ENCODE data around the gene SLC39A11. TPM values are rescaled to one million over a fixed set of nuclear protein-coding genes. Genes with fewer than 3 reads are reported as not detected.

Gene SLC39A11
- total RNA-seq, 1 donor from 2014 or later: 16.3 TPM

- peaks cover 2% of the 10 kb centered on the region for H3K9me3 Mint-ChIP-seq (ENCODE audit: unreplicated experiment)
- peaks cover 19% of the 10 kb centered on the region for H3K4me1 Mint-ChIP-seq (ENCODE audit: low read depth, unreplicated experiment)
- TF ChIP-seq CTCF (IDR thresholded peaks at IDR 0.05; ENCODE audit: partially characterized antibody, unreplicated experiment): no peak
- DNase-seq: no peak
- H3K36me3 Mint-ChIP-seq (ENCODE audit: unreplicated experiment): peaks cover 4% of the 10 kb centered on the region
- peaks cover 6% of the 10 kb centered on the region for H3K27me3 Mint-ChIP-seq (ENCODE audit: unreplicated experiment)
- H3K4me3 Mint-ChIP-seq (ENCODE audit: unreplicated experiment): no peak overlapping the region
- H3K27ac Mint-ChIP-seq (ENCODE audit: unreplicated experiment): no peak overlapping the region
These were observed 233.5 kb downstream of the SLC39A11 start for GRCh38 chr17:72858826-72859495.

GRCh38 chr17:72853440-72854415 is 238.8 kb downstream of the SLC39A11 start:
- Mint-ChIP-seq H3K4me3 (ENCODE audit: unreplicated experiment) (no peak overlapping the region), H3K27me3 (ENCODE audit: unreplicated experiment) (no peaks in the 10 kb centered on the region), H3K4me1 (ENCODE audit: low read depth, unreplicated experiment) (peaks cover 10% of the 10 kb centered on the region), H3K27ac (ENCODE audit: unreplicated experiment) (no peak overlapping the region), H3K9me3 (ENCODE audit: unreplicated experiment) (peaks cover 1% of the 10 kb centered on the region), H3K36me3 (ENCODE audit: unreplicated experiment) (peaks cover 3% of the 10 kb centered on the region)
- no peak for DNase-seq
- TF ChIP-seq CTCF (IDR thresholded peaks at IDR 0.05; ENCODE audit: partially characterized antibody, unreplicated experiment): no peak

GRCh38 chr17:72852277-72852938 is 240.1 kb downstream of the SLC39A11 start:
- DNase-seq: no peak
- H3K4me3 Mint-ChIP-seq (ENCODE audit: unreplicated experiment): no peak overlapping the region

GRCh38 chr17:72850410-72851118 is 241.9 kb downstream of the SLC39A11 start:
- Mint-ChIP-seq H3K27me3 (ENCODE audit: unreplicated experiment) (no peaks in the 10 kb centered on the region), H3K4me3 (ENCODE audit: unreplicated experiment) (no peak overlapping the region), H3K36me3 (ENCODE audit: unreplicated experiment) (no peaks in the 10 kb centered on the region), H3K27ac (ENCODE audit: unreplicated experiment) (no peak overlapping the region), H3K4me1 (ENCODE audit: low read depth, unreplicated experiment) (peaks cover 10% of the 10 kb centered on the region), H3K9me3 (ENCODE audit: unreplicated experiment) (peaks cover 1% of the 10 kb centered on the region)
- DNase-seq: no peak
- TF ChIP-seq CTCF (IDR thresholded peaks at IDR 0.05; ENCODE audit: partially characterized antibody, unreplicated experiment): no peak

More at GRCh38 chr17:72852277-72852938, 240.1 kb downstream of the SLC39A11 start:
- TF ChIP-seq CTCF (IDR thresholded peaks at IDR 0.05; ENCODE audit: partially characterized antibody, unreplicated experiment): no peak
- H3K4me1 Mint-ChIP-seq (ENCODE audit: low read depth, unreplicated experiment): peaks cover 10% of the 10 kb centered on the region
- H3K36me3 Mint-ChIP-seq (ENCODE audit: unreplicated experiment): no peaks in the 10 kb centered on the region
- peaks cover 1% of the 10 kb centered on the region for H3K9me3 Mint-ChIP-seq (ENCODE audit: unreplicated experiment)
- no peaks in the 10 kb centered on the region for H3K27me3 Mint-ChIP-seq (ENCODE audit: unreplicated experiment)
- H3K27ac Mint-ChIP-seq (ENCODE audit: unreplicated experiment): no peak overlapping the region
